Suppressor macrophage treated with lipopolysaccharide for 1 hour (primary cell): ENCODE data around the gene DYNC2I2.
"Not testable (repeated sequence)": the region's sequence is repeated elsewhere in the genome, so short reads cannot be mapped to it uniquely, and the experiment has no call there.

ENCODE experiments used
- DNase-seq, 3 donors: peaks; one replicate each; pipeline ENCODE4 v3.0.0-alpha.2; 2020 to 2022

DYNC2I2 gene

DNA sequence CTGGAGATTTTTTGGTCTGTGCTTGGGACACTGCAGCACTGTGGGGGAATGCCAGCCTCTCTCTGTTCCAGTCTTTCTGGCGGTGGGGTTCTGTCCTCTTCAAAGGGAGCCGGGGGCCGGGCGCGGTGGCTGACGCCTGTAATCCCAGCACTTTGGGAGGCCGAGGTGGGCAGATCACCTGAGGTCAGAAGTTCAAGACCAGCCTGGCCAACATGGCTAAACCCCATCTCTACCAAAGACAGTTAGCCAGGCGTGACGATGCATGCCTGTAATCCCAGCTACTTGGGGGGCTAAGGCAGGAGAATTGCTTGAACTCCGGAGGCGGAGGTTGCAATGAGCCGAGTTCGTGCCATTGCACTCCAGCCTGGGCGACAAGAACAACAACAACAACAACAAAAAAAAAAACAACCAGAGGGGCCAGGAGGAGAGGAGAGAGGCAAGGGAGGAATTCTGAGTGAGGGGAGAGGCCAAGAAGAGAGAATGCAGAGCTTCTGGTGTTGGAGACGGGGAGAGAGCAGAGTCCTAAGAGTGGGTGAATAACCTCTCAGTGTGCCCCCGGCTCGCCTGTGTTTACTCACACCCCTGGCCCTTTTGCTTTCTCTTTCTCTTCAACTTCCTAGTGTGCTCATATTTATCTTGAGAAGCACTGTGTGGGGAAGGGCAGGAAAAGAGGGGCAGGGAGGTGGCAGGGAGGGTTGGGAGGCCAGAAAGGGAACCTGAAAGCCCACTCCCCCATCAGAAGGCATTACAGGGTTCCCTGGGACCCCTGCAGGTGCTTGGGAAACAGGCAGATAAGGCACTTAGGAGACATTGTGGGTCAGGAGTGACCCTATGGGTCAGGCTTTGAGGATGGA is 29.2 kb upstream of the DYNC2I2 start:
- DNase-seq: peak; percentile 68 to 78 (median 76)

DNA sequence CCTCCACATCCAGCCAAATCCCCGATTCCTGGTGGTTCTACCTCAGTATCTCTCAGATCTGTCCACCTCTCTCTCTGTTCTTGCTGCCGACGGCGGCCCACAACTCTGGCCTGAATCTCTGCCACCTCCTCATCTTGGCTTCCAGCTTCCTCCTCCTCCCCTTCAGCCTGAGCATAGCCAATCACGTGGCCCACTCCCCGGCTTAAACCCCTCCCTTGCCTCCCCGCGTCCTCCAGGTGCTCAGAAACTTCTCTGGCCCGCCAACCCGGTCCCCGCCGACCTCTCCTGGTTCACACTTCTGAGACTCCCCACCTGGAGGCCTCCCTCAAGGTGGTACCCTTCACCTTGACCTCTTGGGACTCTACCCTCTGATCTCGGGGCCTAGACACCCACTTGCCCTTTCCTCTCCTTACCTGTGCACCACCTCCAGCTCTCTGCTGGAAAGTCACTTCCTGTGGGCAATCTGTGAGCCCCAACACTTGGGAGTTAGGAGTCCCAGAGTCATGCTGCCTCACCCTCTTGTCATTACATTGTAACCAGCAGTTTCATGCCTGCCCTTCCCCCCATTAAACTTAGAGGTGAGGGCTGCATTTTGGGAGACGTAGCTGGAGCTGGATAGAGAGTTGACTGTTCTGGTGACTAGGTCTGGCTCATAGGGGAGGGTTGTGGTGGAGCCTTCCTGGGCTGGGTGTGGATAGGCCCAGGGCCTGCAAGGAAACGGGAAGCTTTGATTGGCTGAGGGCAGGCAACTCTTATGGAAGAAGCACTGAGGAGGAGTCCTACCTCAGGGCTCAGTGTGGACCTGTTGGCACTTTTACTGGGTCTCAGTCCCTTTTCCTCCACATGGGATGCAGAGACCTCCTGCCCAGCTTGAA is 27.9 kb upstream of the DYNC2I2 start:
- peak; percentile 78 to 82 (median 81) for DNase-seq

DNA sequence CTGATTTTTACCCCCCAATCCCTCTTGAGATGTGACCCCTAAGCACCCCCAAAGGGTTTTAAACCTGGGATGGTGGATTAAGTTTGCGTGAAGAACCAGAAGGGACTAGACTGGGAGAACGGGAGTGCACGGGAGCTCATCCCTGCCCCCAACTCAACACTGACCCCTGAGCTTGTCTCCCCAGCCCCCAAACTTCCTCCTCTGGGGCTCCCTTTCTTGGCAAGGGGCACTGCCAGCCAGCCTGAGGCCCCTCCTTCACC is 27.3 kb upstream of the DYNC2I2 start:
- DNase-seq: peak in 1 of 3 donors; percentile 9

DNA sequence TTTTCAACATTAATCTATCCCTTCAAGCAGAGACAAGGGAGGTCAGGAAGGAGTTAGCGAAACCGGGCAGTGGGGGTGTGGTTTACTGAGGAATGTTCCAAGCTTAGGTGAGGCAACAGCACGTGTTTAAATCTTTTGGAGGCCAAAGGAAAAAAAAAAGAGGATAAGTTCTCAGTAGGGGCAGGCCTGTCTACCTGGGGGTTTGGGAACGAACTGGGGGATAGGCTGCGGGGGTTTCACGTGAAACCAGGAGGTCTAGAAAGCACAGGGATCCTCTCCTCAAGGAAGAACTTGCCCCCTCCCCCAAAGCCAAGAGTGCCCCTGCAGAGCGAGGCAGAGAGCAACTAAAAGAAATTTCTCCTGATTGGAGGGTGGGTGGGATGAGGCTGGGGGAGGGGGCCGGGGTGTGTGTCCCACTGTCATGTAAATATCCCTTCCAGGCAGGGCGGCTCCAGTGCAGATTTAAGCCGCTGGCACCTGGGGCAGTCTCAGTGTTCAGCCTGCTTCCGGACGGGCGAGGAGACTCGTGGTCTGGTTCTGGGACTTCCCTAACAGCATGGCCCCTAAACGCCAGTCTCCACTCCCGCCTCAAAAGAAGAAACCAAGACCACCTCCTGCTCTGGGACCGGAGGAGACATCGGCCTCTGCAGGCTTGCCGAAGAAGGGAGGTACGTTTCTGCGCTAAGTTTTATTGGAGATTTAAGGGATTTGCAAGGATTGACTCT is 26.9 kb upstream of the DYNC2I2 start:
- DNase-seq: peak; percentile 46 to 69 (median 53)

DNA sequence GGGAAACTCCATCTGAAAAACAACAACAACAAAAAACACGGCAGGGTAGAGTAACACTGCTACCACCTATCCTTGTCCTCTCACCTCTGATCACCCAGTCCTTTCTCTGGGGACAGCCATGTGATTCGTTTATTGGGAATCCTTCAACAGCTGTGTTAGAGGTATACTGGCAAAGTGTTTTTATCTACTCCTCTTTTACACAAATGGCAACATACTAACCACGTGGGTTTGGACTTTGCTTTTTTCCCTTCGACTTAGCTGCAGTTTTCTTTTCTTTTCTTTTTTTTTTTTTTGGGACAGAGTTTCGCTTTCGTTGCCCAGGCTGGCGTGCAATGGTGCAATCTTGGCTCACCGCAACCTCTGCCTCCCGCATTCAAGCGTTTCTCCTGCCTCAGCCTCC is 21.1 kb upstream of the DYNC2I2 start:
- DNase-seq: no peak

DNA sequence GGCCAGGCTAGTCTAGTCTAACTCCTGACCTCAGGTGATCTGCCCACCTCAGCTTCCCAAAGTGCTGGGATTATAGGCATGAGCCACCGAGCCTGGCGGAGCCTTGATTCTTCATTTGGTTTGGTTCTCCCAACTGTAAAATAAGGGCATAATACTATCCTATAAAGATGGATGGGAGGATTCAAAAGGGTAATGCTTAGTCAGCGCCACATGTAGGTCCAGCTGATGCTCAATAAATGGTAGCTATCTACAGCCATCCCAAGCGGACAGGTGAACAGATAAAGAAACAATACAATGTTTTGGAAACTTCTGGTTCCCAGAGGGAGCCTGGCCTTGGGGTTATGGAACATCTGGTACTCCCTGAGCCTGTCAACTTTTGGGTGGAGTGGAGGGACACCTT is 18.7 kb upstream of the DYNC2I2 start:
- no peak for DNase-seq

DNA sequence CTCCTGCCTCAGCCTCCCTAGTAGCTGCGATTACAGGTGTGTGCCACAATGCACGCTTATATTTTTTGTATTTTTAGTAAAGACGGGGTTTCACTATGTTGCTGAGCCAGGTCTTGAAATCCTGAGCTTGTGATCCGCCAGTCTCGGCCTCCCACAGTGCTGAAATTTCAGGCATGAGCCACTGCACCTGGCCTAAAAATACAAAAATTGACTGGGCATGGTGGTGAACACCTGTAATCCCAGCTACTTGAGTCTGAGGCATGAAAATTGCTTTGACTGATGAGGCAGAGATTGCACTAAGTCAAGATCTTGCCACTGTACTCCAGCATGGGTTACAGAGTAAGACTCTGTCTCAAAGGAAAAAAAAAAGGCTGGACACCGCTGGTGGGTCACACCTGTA is 13.1 kb upstream of the DYNC2I2 start:
- DNase-seq: no peak

DNA sequence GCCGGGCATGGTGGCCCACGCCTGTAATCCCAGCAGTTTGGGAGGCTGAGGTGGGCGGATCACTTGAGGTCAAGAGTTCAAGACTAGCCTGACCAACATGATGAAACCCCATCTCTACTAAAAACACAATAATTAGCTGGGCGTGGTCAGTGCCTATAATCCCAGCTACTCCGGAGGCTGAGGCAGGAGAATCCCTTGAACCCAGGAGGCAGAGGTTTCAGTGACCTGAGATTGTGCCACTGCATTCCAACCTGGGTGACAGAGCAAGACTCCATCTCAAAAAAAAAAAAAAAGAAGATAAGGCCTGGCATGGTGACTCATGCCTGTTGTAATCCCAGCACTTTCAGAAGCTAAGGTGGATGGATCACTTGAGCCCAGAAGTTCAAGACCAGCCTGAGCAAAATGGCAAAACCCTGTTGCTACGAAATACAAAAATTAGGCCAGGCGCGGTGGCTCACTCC is 9.9 kb upstream of the DYNC2I2 start:
- DNase-seq: not testable (repeated sequence)

DNA sequence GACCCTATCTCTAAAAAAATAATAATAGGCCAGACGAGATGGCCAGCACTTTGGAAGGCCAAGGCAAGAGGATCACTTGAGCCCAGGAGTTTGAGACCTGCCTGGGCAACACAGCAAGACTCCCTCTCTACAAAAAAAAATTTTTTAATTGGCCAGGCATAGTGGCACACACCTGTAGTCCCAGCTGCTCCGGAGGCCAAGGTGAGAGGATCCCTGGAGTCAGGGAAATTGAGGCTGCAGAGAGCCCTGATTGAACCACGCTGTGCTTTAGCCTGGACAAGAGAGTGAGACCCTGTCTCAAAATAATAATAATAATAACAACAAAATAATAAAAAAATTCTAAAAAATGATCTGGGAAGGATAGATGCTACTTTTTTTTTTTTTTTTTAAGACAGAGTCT is 1.1 kb upstream of the DYNC2I2 start:
- no peak for DNase-seq

DNA sequence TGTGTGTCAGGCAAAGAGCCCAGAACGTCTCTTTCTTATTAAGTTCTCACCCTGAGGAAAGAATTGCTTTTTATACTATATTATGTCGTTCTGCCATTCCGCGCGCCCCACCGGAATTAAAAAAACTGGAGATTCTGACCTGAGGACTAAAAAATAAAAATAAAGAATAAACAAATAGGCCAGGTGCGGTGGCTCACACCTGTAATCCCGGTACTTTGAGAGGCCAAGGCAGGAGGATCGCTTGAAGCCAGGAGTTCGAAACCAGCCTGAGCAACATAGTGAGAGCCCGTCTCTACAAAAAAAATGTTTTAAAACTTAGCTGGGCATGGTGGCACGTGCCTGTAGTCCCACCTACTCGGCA is 677 bp upstream of the DYNC2I2 start:
- no peak for DNase-seq

DNA sequence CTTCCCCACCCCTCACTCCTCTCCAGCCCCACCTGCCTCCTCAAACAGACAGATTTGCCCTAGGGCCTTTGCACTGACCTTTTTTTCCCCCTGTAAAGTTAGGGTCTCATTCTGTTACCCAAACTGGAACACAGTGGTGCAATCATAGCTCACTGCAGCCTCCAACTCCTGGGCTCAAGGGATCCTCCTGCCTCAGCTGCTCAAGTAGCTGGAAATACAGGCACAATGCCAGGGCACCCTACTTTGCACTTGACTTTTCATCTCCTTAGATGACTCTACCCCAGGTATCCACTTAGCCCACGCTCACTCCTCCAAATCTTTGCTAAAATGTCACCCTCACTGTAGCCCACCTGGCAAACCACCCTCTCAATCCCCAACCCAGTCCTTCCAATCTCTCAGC is 2.2 kb downstream of the DYNC2I2 start:
- no peak for DNase-seq

DNA sequence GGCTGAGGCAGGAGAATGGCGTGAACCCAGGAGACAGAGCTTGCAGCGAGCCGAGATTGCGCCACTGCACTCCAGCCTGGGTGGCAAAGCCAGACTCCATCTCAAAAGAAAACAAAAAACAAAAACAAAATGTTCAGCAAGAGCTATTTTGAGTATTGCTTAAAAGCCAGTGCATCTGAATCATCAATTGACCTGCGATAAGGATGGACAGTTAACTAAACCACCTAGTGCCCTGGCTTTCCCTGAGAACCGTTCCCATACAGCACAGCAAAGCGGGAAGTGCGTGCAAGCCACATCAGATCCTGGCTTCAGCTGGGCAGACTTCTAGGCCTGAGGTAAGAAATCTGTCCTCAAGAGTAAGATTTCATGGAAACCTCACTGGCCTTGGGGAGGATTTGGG is 2.7 kb downstream of the DYNC2I2 start:
- no peak for DNase-seq

DNA sequence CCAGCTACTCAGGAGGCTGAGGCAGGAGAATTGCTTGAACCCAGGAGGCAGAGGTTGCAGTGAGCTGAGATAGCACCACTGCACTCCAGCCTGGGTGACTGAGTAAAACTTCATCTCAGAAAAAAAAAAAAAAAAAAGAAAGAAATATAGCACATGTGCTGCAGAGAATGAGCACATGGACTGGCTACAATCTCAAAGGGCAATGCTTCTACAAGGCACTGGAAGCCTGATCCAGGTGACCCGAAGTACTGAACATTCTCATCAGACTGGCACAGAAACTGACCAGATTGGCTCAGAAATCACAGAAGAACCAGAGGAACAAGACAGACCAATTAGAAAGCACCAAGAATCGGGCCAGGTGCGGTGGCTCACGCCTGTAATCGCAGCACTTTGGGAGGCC is 4.8 kb downstream of the DYNC2I2 start:
- DNase-seq: no peak

DNA sequence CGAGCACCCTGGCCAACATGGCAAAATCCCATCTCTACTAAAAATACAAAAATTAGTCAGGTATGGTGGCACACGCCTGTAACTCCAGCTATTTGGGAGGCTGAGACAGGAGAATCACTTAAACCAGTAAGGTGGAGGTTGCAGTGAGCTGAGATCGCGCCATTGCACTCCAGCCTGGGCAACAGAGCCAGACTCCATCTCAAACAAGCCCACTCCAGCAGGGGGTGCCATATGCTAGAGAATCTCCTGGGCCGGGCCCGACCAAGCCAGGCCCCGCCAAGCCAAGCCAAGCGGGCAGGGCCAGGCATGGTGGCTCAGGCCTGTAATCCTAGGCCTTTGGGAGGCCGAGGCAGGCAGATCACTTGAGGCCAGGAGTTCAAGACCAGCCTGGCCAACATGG is 8.4 kb downstream of the DYNC2I2 start:
- DNase-seq: peak; percentile 68 to 84 (median 71)

DNA sequence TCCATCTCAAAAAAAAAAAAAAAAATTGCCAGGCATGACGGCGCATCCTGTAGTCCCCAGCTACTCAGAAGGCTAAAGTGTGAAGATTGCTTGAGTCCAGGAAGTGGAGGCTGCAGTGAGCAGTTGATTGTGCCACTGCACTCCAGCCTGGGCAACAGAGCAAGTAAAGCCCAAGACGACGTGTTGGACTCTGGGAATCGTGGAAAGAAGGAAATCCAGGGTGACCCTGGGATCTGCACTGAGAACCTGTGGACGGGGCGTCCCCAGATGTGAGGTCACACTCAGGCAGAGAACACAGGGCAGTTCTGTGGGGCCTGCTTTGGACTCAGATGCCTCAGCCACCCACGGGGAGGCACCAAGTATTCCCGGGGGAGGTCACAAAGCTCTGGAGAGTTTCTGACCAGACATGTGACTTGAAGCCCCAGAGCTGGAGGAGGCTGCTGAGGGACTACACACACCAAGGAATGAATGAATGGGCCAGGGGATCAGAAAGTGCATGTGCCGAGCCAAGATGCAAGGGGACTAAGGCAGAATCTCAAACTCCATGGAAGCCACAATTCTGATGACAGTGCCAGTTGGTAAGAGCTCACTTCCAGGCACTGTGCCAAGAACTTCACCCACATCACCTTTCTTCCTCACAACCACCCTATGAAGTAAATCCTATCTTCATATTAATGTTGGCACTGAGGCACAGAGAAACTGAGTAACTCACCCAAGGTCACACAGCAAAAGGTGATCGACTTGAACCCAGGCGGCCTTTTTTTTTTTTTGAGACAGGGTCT is 12.9 kb downstream of the DYNC2I2 start:
- DNase-seq: peak; percentile 42 to 68 (median 51)

DNA sequence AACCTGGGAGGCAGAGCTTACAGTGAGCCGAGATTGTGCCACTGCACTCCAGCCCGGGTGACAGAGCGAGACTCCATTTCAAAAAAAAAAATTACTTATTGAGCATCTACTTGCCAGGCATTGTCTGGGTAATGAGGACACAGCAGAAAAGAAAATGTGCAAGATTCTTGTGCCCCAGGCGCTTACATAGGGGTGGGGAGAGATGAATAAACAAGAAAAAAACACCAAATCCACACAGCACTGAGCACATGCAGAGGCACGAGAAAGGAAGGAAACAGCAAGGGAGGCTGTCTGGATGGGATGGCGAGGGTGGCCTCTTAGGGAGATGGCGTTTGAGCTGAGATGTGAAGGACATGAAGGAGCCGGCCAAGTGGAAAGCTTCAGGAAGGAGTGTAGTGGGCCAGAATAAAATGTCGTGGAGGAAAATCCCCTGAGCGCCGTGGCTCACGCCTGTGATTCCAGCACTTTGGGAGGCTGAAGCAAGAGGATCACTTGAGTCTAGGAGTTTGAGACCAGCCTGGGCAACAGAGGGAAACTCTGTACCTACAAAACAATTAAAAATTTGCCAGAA is 13.9 kb downstream of the DYNC2I2 start:
- no peak for DNase-seq

DNA sequence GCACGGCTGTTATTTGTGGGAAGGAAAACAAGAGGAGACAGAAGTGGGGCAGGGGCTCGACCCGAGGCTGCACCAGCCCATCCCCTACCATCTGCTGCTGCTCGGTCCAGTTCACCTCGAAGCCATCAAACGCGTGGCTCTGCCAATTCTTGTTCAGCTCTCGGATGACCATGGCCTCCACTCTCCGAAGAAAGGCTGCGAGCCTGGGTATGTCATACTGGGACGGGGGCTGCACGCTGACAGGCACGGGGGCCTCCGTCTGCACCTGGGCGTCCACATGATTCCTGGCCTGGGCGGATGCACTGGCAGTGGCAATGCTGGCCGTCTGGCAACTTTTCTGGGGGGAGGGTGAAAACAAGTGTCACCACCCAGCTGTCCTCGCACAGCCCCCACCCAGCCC is 16.0 kb downstream of the DYNC2I2 start:
- DNase-seq: no peak

DNA sequence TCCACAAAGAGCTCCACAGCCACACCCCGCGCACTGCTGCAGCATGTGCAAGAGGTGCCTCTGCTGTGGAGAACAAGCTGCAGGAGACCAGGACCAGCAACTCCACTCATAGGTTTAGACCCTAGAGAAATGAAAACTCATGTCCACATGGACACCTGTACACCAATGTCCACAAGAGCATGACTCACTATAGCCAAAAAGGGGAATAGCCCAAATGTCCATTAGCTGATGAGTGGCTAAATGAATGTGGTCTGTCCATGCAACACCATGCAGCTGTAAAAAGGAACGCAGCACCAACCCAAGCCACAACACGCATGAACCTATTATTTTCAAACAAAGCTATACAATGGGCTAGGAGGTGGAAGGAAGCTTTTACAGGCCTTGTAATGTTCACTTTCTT is 18.1 kb downstream of the DYNC2I2 start:
- peak in 1 of 3 donors; percentile 11 for DNase-seq

DNA sequence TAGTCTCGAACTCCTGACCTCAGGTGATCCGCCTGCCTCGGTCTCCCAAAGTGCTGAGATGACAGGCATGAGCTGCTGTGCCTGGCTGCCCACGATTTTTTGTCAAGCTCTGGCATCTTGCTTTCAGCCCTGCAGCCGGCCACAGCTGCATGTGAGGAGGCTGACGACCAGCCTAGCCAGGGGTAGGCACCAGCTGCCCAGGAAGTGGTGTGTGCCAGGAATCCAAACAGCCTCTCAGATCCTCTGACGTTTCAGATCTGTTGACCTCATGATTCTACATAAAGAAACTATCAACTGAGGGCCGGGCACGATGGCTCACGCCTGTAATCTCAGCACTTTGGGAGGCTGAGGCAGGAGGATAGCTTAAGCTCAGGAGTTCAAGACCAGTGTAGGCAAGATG is 19.0 kb downstream of the DYNC2I2 start:
- DNase-seq: no peak

DNA sequence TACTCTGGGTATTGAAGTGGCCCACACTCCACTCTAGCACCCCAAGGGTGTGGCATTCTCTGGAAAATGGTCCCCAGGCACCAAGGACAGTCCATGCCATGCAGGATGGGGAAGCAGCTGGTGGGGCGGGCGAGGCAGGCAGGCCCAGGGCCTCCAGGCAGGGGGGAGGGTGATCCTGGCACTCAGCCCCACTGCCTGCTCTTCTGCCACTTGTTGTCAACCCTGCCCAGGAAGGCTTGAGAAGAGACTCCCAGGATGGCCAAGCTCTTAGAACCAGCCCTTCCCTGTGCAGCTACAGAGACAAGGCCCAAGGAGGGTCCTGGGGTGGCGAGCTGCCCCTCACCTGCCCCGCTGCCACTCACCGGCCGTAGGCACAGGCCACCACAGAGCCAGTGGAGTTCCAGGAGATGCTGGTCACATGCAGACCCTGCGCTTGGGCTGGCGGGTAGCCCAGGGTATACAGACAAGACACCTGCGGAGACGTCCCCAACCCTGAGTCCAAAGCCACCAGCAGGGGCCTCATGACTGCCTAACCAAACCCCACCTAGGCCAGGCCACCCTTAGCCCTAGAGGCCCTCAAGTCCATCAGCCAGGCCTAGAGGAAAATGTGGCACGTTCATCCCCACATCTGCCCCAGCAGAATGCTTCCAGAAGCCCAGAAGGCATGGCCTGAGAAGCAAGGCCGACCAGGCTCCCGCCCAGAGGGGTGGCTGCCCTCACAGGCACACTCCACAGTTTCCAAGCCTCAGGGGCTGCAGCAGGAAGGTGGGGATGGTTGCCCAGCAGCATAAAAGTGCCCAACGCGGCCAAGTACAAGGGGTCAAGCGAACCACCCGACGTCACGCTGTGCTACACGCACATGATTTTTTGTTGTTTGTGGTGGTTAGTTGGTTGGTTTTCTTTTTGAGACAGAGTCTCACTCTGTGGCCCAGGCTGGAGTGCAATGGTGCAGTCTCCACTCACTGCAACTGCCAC is 19.8 kb downstream of the DYNC2I2 start:
- no peak for DNase-seq

DNA sequence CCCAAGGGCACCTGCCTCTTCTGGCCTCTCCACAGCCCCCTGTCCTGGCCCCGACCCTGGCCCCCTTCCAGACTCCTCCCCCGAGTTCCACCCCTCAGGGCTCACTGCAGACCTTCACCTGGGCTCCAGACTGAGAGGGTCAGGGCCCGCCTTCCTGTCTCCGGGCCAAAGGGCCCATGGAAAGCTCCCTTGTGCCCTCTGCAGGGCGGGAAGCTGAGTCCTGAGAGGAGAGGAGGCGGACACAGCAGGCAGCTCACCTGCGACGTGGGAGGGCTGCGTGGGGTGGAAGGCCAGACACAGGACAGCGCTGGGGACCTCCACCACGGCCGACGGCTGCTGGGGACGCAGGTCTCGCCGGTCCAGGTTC is 20.6 kb downstream of the DYNC2I2 start:
- DNase-seq: no peak
